Fibroblast of villous mesenchyme (primary cell): ENCODE measurements around the gene TMPRSS9. TPM values are rescaled to one million over a fixed set of nuclear protein-coding genes. Genes with fewer than 3 reads are reported as not detected.
"Not testable (repeated sequence)": the region's sequence is repeated elsewhere in the genome, so short reads cannot be mapped to it uniquely, and the experiment has no call there.

Experiments used
- DNase-seq: peaks from one replicate; pipeline ENCODE4 v3.0.0-alpha.2; 2010; ENCODE audit warnings: low read depth
- H3K4me3 ChIP-seq: 2 replicates; pipeline ENCODE4 v1.5.1; 2011; ENCODE audit warnings: low read depth, mild to moderate bottlenecking, low read length
- CTCF ChIP-seq: IDR thresholded peaks from 2 replicates; pipeline ENCODE4 v1.5.1; 2012; ENCODE audit warnings: low read depth, mild to moderate bottlenecking, low read length; ENCODE audit not compliant: insufficient read depth
- total RNA-seq: library from RNA; depleted of rRNA; stranded (reverse); fragments of >200 nt; gene quantifications from 2 replicates; pipeline ENCODE4 v1.2.3, GENCODE V29; 2012

Gene TMPRSS9
- total RNA-seq, 1 donor, result not detected

- no peak overlapping the region for H3K4me3 ChIP-seq
- no peak for DNase-seq
- TF ChIP-seq CTCF, result no peak
These were observed 34.6 kb downstream of the TMPRSS9 start for GRCh38 chr19:2394442-2395292.

- not testable (repeated sequence) for DNase-seq, H3K4me3 ChIP-seq
These were observed 35.3 kb downstream of the TMPRSS9 start for GRCh38 chr19:2395293-2395829.

DNA sequence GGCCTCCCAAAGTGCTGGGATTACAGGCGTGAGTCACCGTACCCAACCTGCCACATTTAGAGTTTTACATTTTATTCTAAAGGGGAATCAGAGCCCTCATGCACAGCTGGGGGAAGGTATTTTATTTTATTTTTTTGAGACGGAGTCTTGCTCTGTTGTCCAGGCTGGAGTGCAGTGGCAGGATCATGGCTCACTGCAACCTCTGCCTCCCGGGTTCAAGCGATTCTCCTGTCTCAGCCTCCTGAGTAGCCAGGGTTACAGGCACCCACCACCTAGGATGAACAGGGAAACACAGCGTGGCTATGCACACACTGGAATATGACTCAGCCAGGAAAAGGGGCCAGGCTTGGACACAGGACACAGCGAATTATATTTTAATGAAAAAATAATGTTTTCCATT lies 37.1 kb downstream of the TMPRSS9 start:
- not testable (repeated sequence) for H3K4me3 ChIP-seq, DNase-seq

- no peak for TF ChIP-seq CTCF
- no peak overlapping the region for H3K4me3 ChIP-seq
- no peak for DNase-seq
These were observed 38.8 kb downstream of the TMPRSS9 start for GRCh38 chr19:2398735-2399305.

DNA sequence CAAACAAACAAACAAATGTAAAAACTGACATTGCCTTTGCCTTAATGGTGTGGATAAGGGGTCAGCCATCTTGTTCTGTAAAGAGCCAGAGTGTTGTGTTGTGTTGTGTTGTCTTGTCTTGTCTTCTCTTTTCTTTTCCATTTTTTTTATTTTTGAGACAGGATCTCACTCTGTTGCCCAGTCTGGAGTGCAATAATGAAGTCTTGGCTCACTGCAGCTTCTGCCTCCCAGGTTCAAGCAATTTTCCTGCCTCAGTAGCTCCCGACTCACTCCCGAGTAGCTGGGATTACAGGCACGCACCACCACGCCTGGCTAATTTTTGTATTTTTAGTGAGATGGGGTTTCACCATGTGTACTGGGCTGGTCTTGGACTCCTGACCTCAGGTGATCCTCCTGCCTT lies 39.5 kb downstream of the TMPRSS9 start:
- no peak overlapping the region for H3K4me3 ChIP-seq

DNA sequence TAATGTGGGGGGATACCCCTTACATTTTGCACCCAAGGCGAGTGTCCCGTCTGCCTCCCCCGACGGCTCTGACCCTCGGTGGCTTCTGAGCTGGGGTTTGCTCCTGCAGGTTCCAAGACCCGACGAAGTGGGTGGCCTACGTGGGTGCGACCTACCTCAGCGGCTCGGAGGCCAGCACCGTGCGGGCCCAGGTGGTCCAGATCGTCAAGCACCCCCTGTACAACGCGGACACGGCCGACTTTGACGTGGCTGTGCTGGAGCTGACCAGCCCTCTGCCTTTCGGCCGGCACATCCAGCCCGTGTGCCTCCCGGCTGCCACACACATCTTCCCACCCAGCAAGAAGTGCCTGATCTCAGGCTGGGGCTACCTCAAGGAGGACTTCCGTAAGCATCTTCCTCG lies 48.2 kb downstream of the TMPRSS9 start:
- no peak overlapping the region for H3K4me3 ChIP-seq
- TF ChIP-seq CTCF, result no peak
- DNase-seq, result no peak

More for the DNA sequence above, 39.5 kb downstream of the TMPRSS9 start:
- DNase-seq, result no peak
- no peak for TF ChIP-seq CTCF

DNA sequence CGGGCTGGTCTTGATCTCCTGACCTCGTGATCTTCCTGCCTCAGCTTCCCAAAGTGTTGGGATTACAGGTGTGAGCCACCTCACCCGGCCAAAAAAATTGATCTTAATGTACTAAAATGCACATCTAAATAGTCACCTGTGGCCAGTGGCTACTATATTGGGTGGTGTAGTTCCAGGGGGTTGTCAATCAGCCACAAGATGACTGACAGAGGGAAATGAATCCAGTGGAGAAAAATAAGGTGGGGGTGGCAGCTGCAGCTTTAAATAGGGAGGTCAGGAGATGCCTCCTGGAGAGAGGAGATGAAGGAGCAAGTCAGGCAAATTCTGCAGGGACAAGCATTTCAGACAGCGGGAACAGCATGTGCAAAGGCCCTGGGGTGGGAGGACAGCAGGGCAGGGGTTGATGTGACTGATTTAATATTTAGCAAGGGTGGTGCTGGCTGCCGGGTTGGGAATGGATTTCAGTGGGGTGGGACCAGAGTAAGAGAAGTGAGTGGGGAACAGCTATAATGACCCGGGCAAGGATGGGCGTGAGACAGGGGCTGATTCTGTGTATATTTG lies 49.4 kb downstream of the TMPRSS9 start:
- H3K4me3 ChIP-seq, result no peak overlapping the region
- no peak for TF ChIP-seq CTCF
- DNase-seq, result no peak
